ENCODE results near the gene TST. TPM values are rescaled to one million over a fixed set of nuclear protein-coding genes. Genes with fewer than 3 reads are reported as not detected.

TST gene
- polyA plus RNA-seq, 2 of the 4 experiments (the other 2 are of a cell fraction) = 43.2 to 50.1 TPM

GRCh38 chr22:37068859-37069258, 49.6 kb upstream of the TST start:
- Histone ChIP-seq H3K27ac (no peak overlapping the region), H3K4me2 (no peak overlapping the region), H3K4me3 (no peak overlapping the region), H3K9me3 (no peaks in the 10 kb centered on the region), H3K4me1 (no peaks in the 10 kb centered on the region)
- WGBS (ENCODE audit: missing lambda C conversion rate) = 93% methylated on average over 25 of the region's 36 CpGs
- FAIRE-seq = no peak
- TF ChIP-seq HEYL (CRISPR knock-in tag; IDR thresholded peaks at IDR 0.05) (no peak), NPAS2 (CRISPR knock-in tag; IDR thresholded peaks at IDR 0.05; ENCODE audit: borderline replicate concordance) (no peak)
- no peak for ATAC-seq
- no peak for DNase-seq (ENCODE audit: low read depth in 1 of 2, low spot score in 1 of 2)
- CTCF ChIA-PET = interaction anchor here (1.4 kb wide), 1 partner anchor 47 kb away, joined by 3 read pairs; no protein-coding TSS in a partner anchor
- POLR2A ChIA-PET = interaction anchor here (1.8 kb wide), 1 partner anchor 17 kb away, joined by 6 read pairs; the partner anchor contains the start of gene KCTD17

DNA sequence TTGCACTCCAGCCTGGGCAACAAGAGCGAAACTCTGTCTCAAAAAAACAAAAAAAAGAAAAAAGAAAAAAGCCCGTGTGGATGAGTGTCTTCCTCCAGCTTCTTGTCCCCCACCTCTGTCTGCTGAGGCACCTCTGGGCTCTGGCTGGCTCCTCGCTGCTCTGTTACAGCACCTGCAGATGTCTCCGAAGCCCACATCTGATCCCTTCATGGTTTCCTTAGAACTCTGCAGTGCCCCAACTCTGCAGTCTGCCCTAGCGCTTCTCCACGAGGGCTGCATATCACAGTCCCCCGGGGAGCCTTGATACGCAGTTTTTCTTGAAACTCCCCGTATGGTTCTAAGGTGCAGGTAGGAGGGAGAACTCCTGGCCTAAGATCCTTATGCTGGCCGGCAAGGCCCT, 48.2 kb upstream of the TST start:
- TF ChIP-seq, protein P1, sequence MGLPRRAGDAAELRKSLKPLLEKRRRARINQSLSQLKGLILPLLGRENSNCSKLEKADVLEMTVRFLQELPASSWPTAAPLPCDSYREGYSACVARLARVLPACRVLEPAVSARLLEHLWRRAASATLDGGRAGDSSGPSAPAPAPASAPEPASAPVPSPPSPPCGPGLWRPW (IDR thresholded peaks at IDR 0.05) = no peak
- no peak for TF ChIP-seq ZFP36 (IDR thresholded peaks at IDR 0.05; ENCODE audit: borderline replicate concordance, partially characterized antibody)
- FAIRE-seq (no peak), DNase-seq (ENCODE audit: low read depth in 1 of 2, low spot score in 1 of 2) (no peak), ATAC-seq (no peak)
- H3K4me2 ChIP-seq = no peak overlapping the region
- POLR2A ChIA-PET = no interaction called here
- no peaks in the 10 kb centered on the region for H3K4me1 ChIP-seq
- no peak overlapping the region for H3K4me3 ChIP-seq
- 93% methylated on average over 10 of the region's 10 CpGs for WGBS (ENCODE audit: missing lambda C conversion rate)
- CTCF ChIA-PET = no interaction called here
- no peaks in the 10 kb centered on the region for H3K9me3 ChIP-seq
- no peak overlapping the region for H3K27ac ChIP-seq

DNA sequence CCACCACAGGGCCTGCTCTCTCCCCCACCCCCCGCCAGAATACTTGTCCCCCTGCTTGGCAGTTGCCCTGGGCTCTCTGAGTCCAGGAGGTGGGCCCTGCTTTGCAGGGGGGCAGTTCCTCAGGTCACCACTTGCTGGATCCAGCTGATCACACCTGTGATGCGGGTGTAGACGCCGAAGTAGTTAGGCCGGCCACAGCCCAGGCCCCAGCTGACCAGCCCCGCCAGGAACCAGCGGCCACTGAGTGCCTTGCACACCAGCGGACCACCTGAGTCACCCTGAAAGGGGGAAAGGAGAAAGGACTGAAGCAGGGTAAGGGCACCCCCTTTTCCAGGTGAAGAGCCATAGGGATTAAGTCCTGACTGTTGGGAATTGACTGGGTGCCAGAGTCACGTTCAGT, 46.7 kb upstream of the TST start:
- ChIA-PET POLR2A (no interaction called here), CTCF (interaction anchor here (1.8 kb wide), 1 partner anchor 21 kb away, joined by 6 read pairs; no protein-coding TSS in a partner anchor)
- Histone ChIP-seq H3K4me2 (no peak overlapping the region), H3K27ac (no peak overlapping the region), H3K9me3 (no peaks in the 10 kb centered on the region), H3K4me1 (no peaks in the 10 kb centered on the region), H3K4me3 (no peak overlapping the region)
- 98% methylated on average over 8 of the region's 9 CpGs for WGBS (ENCODE audit: missing lambda C conversion rate)
- no peak for FAIRE-seq
- TF ChIP-seq, protein P2, sequence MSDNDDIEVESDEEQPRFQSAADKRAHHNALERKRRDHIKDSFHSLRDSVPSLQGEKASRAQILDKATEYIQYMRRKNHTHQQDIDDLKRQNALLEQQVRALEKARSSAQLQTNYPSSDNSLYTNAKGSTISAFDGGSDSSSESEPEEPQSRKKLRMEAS (IDR thresholded peaks at IDR 0.05) = no peak
- TF ChIP-seq PHF8 (IDR thresholded peaks at IDR 0.05; ENCODE audit: borderline replicate concordance, low read depth) (no peak), CBX2 (IDR thresholded peaks at IDR 0.05; ENCODE audit: borderline replicate concordance, low read depth) (no peak), KDM5A (IDR thresholded peaks at IDR 0.05) (no peak), CEBPB (IDR thresholded peaks at IDR 0.05) (no peak), EP300 (IDR thresholded peaks at IDR 0.05) (no peak), RCOR1 (IDR thresholded peaks at IDR 0.05; ENCODE audit: low read depth, low read length) (no peak), ATOH8 (CRISPR knock-in tag; IDR thresholded peaks at IDR 0.05; ENCODE audit: low read depth) (no peak), ZC3H11A (IDR thresholded peaks at IDR 0.05) (no peak), MAFK (IDR thresholded peaks at IDR 0.05; ENCODE audit: partially characterized antibody) (no peak), TP53 (CRISPR knock-in tag; IDR thresholded peaks at IDR 0.05) (no peak), MYC (IDR thresholded peaks at IDR 0.05; ENCODE audit: borderline replicate concordance, low read length) (no peak), FOSB (CRISPR knock-in tag; IDR thresholded peaks at IDR 0.05) (no peak), POLR2A (IDR thresholded peaks at IDR 0.05; ENCODE audit: low read length) (no peak), HOXB13 (CRISPR knock-in tag; IDR thresholded peaks at IDR 0.05; ENCODE audit: low read depth) (no peak), RNF2 (IDR thresholded peaks at IDR 0.05; ENCODE audit: borderline replicate concordance, low read depth) (no peak), CHD4 (IDR thresholded peaks at IDR 0.05; ENCODE audit: borderline replicate concordance) (no peak)
- TF ChIP-seq, protein P3, sequence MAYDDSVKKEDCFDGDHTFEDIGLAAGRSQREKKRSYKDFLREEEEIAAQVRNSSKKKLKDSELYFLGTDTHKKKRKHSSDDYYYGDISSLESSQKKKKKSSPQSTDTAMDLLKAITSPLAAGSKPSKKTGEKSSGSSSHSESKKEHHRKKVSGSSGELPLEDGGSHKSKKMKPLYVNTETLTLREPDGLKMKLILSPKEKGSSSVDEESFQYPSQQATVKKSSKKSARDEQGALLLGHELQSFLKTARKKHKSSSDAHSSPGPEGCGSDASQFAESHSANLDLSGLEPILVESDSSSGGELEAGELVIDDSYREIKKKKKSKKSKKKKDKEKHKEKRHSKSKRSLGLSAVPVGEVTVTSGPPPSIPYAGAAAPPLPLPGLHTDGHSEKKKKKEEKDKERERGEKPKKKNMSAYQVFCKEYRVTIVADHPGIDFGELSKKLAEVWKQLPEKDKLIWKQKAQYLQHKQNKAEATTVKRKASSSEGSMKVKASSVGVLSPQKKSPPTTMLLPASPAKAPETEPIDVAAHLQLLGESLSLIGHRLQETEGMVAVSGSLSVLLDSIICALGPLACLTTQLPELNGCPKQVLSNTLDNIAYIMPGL (CRISPR knock-in tag; IDR thresholded peaks at IDR 0.05; ENCODE audit: borderline replicate concordance) = no peak
- TF ChIP-seq, protein P1 (IDR thresholded peaks at IDR 0.05) = no peak
- TF ChIP-seq, protein P4, sequence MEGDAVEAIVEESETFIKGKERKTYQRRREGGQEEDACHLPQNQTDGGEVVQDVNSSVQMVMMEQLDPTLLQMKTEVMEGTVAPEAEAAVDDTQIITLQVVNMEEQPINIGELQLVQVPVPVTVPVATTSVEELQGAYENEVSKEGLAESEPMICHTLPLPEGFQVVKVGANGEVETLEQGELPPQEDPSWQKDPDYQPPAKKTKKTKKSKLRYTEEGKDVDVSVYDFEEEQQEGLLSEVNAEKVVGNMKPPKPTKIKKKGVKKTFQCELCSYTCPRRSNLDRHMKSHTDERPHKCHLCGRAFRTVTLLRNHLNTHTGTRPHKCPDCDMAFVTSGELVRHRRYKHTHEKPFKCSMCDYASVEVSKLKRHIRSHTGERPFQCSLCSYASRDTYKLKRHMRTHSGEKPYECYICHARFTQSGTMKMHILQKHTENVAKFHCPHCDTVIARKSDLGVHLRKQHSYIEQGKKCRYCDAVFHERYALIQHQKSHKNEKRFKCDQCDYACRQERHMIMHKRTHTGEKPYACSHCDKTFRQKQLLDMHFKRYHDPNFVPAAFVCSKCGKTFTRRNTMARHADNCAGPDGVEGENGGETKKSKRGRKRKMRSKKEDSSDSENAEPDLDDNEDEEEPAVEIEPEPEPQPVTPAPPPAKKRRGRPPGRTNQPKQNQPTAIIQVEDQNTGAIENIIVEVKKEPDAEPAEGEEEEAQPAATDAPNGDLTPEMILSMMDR (IDR thresholded peaks at IDR 0.05) = no peak
- ATAC-seq = no peak
- DNase-seq (ENCODE audit: low read depth in 1 of 2, low spot score in 1 of 2) = no peak
